MCF 10A (cell line): Measurements from ENCODE around the gene SLC16A3. TPM values are rescaled to one million over a fixed set of nuclear protein-coding genes. Genes with fewer than 3 reads are reported as not detected.

Source experiments
- BruUV-seq: library from RNA; stranded (reverse); fragments of 400-500 nt; replicated peaks from 2 replicates; lab custom pipeline; 2021; lab: Mats Ljungman, UMichigan
- CTCF ChIA-PET: fragments of 300-600 bp; sonication (Branson Sonifier 250); formaldehyde crosslinking; extraction: SDS; loops from one replicate; lab custom pipeline; 2021; ENCODE audit warnings: antibody characterized with exemption, inconsistent platforms; lab: Yijun Ruan, JAX
- POLR2A ChIA-PET: fragments of 300-600, 350-650 bp; sonication (Branson Sonifier 250); formaldehyde crosslinking; extraction: SDS; loops from one replicate; lab custom pipeline; 2020; ENCODE audit warnings: antibody characterized with exemption, inconsistent platforms; lab: Yijun Ruan, JAX
- DNase-seq: peaks from one replicate; pipeline ENCODE4 v3.0.0-alpha.2; 2018; ENCODE audit not compliant: unreplicated experiment
- H3K27ac Mint-ChIP-seq: one replicate; pipeline ENCODE4 v1.8.0; 2022; ENCODE audit warnings: mild to moderate bottlenecking, low read depth, mixed read lengths; ENCODE audit not compliant: unreplicated experiment
- H3K27me3 Mint-ChIP-seq: one replicate; pipeline ENCODE4 v1.8.0; 2022; ENCODE audit warnings: mixed read lengths; ENCODE audit not compliant: insufficient read depth, unreplicated experiment
- H3K36me3 Mint-ChIP-seq: one replicate; pipeline ENCODE4 v1.8.0; 2022; ENCODE audit warnings: mild to moderate bottlenecking, moderate library complexity, mixed read lengths; ENCODE audit not compliant: insufficient read depth, unreplicated experiment
- H3K4me1 Mint-ChIP-seq: one replicate; pipeline ENCODE4 v1.8.0; 2022; ENCODE audit warnings: mixed read lengths; ENCODE audit not compliant: insufficient read depth, unreplicated experiment
- H3K4me3 Mint-ChIP-seq: one replicate; pipeline ENCODE4 v1.8.0; 2022; ENCODE audit warnings: mild to moderate bottlenecking, moderate library complexity, mixed read lengths; ENCODE audit not compliant: unreplicated experiment
- H3K9me3 Mint-ChIP-seq: one replicate; pipeline ENCODE4 v1.8.0; 2022; ENCODE audit warnings: mixed read lengths; ENCODE audit not compliant: unreplicated experiment
- intact Hi-C: fragments of 100-400 bp; cut with micrococcal nuclease; formaldehyde crosslinking; loops from 2 replicates; pipeline ENCODE4 v1.14.1; 2022
- total RNA-seq: library from RNA; stranded (reverse); gene quantifications from 2 replicates; pipeline ENCODE4 v1.2.3, GENCODE V29; 2022
- TF ChIP-seq, protein P1 (sequence below): fragments of 200-600 bp; IDR thresholded peaks from one replicate; pipeline ENCODE4 v1.8.0; 2022; ENCODE audit warnings: antibody characterized with exemption, mild to moderate bottlenecking; ENCODE audit not compliant: unreplicated experiment

Gene SLC16A3
- total RNA-seq, 1 experiment from 2014 or later = 350 TPM

DNA sequence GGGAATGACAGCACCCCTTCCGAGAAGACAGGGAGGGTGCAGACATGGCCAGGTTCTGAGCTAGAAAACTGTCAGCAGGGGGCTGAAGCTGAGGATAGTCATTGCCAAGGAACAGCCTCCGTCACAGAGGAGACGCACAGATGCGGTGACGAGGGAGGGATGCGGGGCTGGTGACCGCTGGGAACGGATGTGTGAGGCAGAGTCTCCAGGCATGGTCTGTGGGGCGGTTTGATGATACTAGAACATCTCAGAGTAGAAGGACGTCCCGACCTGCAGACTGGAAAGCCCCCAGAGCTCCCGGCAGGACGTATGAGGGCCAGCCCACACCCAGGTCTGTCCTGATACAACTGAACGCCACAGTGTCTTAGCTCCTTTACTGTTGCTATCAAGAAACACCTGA lies 46.5 kb downstream of the SLC16A3 start:
- no TSS peak for BruUV-seq
- H3K27ac Mint-ChIP-seq = no peak overlapping the region
- POLR2A ChIA-PET = interaction anchor here (0.6 to 1.9 kb wide), 3 partner anchors 17 to 170 kb away, joined by 3 to 6 read pairs (median 3); no protein-coding TSS in a partner anchor

DNA sequence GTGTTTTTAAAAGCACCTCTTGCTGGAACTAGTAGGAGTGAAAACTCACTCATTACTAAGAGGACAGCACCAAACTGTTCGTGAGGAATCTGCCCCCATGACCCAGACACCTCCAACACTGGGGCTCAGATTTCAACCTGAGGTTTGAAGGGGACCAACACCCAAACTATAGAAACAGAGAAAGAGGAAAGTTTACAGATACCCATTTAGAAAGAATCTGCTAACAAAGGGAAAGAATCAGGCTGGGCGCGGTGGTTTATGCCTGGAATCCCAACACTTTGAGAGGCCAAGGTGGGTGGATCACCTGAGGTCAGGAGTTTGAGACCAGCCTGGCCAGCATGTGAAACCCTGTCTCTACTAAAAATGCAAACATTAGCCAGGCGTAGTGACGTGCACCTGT lies 48.1 kb downstream of the SLC16A3 start:
- H3K27me3 Mint-ChIP-seq = no peaks in the 10 kb centered on the region
- no peaks in the 10 kb centered on the region for H3K9me3 Mint-ChIP-seq
- H3K4me3 Mint-ChIP-seq = no peak overlapping the region
- TF ChIP-seq, protein P1, sequence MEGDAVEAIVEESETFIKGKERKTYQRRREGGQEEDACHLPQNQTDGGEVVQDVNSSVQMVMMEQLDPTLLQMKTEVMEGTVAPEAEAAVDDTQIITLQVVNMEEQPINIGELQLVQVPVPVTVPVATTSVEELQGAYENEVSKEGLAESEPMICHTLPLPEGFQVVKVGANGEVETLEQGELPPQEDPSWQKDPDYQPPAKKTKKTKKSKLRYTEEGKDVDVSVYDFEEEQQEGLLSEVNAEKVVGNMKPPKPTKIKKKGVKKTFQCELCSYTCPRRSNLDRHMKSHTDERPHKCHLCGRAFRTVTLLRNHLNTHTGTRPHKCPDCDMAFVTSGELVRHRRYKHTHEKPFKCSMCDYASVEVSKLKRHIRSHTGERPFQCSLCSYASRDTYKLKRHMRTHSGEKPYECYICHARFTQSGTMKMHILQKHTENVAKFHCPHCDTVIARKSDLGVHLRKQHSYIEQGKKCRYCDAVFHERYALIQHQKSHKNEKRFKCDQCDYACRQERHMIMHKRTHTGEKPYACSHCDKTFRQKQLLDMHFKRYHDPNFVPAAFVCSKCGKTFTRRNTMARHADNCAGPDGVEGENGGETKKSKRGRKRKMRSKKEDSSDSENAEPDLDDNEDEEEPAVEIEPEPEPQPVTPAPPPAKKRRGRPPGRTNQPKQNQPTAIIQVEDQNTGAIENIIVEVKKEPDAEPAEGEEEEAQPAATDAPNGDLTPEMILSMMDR = no peak
- H3K27ac Mint-ChIP-seq = no peak overlapping the region
- intact Hi-C loops = no loop called here
- CTCF ChIA-PET = no interaction called here
- BruUV-seq = no TSS peak
- peaks cover 16% of the 10 kb centered on the region for H3K36me3 Mint-ChIP-seq
- no peak for DNase-seq
- POLR2A ChIA-PET = interaction anchor here (1.9 kb wide), 1 partner anchor 21 kb away, joined by 6 read pairs; no protein-coding TSS in a partner anchor
- H3K4me1 Mint-ChIP-seq = peaks cover 15% of the 10 kb centered on the region

More for the DNA sequence above, 46.5 kb downstream of the SLC16A3 start:
- H3K36me3 Mint-ChIP-seq = peaks cover 32% of the 10 kb centered on the region
- H3K27me3 Mint-ChIP-seq = no peaks in the 10 kb centered on the region
- DNase-seq = no peak
- no peaks in the 10 kb centered on the region for H3K9me3 Mint-ChIP-seq
- H3K4me3 Mint-ChIP-seq = no peak overlapping the region
- CTCF ChIA-PET = interaction anchor here (0.9 kb wide), 1 partner anchor 10 kb away, joined by 3 read pairs; no protein-coding TSS in a partner anchor
- intact Hi-C loops = no loop called here
- H3K4me1 Mint-ChIP-seq = peaks cover 6% of the 10 kb centered on the region
- TF ChIP-seq, protein P1 = no peak

DNA sequence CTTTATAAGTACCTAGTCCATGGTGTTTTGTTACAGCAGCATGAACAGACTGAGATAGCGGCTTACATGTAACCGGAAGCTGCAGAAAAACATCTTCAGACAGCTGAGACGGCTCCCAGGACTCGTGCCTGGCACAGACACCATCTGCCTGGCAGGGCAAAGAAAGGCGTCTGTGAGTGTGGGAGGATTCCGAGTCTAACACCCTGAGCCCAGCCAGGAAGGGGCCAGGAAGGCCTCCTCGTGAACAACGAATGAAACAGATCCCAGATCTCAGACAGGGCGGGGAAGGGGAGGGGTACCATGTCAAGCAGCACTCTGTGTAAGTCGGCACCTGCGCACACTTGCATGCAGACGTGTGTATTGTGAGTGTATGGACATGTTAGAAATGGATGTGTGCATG lies 49.0 kb downstream of the SLC16A3 start:
- ChIA-PET CTCF (interaction anchor here (0.6 kb wide), 1 partner anchor 238 kb away, joined by 3 read pairs; no protein-coding TSS in a partner anchor), POLR2A (no interaction called here)
- peaks cover 13% of the 10 kb centered on the region for H3K4me1 Mint-ChIP-seq
- TF ChIP-seq, protein P1 = no peak
- intact Hi-C loops = no loop called here
- BruUV-seq = no TSS peak
- H3K36me3 Mint-ChIP-seq = peaks cover 7% of the 10 kb centered on the region
- DNase-seq = no peak
- H3K27me3 Mint-ChIP-seq = no peaks in the 10 kb centered on the region
- no peak overlapping the region for H3K4me3 Mint-ChIP-seq
- no peak overlapping the region for H3K27ac Mint-ChIP-seq
- no peaks in the 10 kb centered on the region for H3K9me3 Mint-ChIP-seq

DNA sequence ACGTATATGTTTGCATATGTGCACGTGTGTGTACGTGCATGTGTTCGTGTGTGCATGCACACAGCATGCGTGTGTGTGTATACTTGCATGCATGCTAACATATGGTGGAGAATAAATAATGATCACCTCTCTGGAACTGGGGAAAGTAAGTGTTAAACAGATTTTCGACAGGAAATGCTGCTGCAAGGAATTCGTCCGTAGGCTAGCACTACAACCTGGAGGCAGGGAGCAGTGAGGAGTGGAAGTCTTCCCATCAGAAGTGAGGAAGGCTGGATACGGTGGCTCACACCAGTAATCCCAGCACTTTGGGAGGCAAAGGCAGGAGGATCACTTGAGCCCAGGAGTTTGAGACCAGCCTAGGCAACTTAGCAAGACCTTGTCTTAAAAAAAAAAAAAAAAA lies 49.5 kb downstream of the SLC16A3 start:
- peaks cover 3% of the 10 kb centered on the region for H3K36me3 Mint-ChIP-seq
- H3K27me3 Mint-ChIP-seq = no peaks in the 10 kb centered on the region
- ChIA-PET POLR2A (no interaction called here), CTCF (no interaction called here)
- no peak overlapping the region for H3K27ac Mint-ChIP-seq
- intact Hi-C loops = no loop called here
- DNase-seq = no peak
- H3K4me3 Mint-ChIP-seq = no peak overlapping the region
- H3K4me1 Mint-ChIP-seq = peaks cover 16% of the 10 kb centered on the region
- BruUV-seq = no TSS peak
- H3K9me3 Mint-ChIP-seq = no peaks in the 10 kb centered on the region
- TF ChIP-seq, protein P1 = no peak
